K562 (cell line): Measurements from ENCODE around the gene DIAPH3. TPM values are rescaled to one million over a fixed set of nuclear protein-coding genes. Genes with fewer than 3 reads are reported as not detected.
"Not testable (repeated sequence)": the region's sequence is repeated elsewhere in the genome, so short reads cannot be mapped to it uniquely, and the experiment has no call there.

Source experiments
- ATAC-seq: fragments of 200-7000 bp; cut with Tn5 transposase; 3 replicates; pipeline ENCODE4 v1.9.1; 2020; ENCODE audit warnings: moderate library complexity
- BruUV-seq: library from RNA; stranded (reverse); fragments of 400-500 nt; replicated peaks from 2 replicates; lab custom pipeline; 2021; lab: Mats Ljungman, UMichigan
- CTCF ChIA-PET: fragments of 300-600 bp; formaldehyde crosslinking; extraction: SDS; loops from one replicate; lab custom pipeline; 2021; ENCODE audit warnings: low intra/inter-chr PET ratio; lab: Yijun Ruan, JAX
- POLR2A ChIA-PET: fragments of 300-600, 350-650 bp; sonication (Branson Sonifier 250); formaldehyde crosslinking; extraction: SDS; loops from one replicate; lab custom pipeline; 2021; ENCODE audit warnings: antibody characterized with exemption, inconsistent platforms; lab: Yijun Ruan, JAX
- DNase-seq, 4 experiments: peaks; one replicate each; pipeline versions ENCODE4 v3.0.0 to v3.0.0-alpha.2; 2011 to 2018; ENCODE audit warnings: low spot score in 3 of 4, mixed read lengths in 3 of 4; ENCODE audit errors: extremely low read depth in 1 of 4
- FAIRE-seq: peaks from 2 replicates; lab custom pipeline; 2011; peaks lifted over from hg19 to GRCh38; lab: Jason Lieb, UNC
- H2AFZ ChIP-seq: 2 replicates; pipeline ENCODE4 v1.6.0; 2011; ENCODE audit warnings: low read depth, low read length, control low read depth, inconsistent platforms
- H3K27ac ChIP-seq: fragments of 200-600 bp; 3 replicates; pipeline ENCODE4 v1.8.0; 2011; ENCODE audit warnings: low read depth, mild to moderate bottlenecking, control low read depth, inconsistent platforms, low read length, moderate library complexity, mixed read lengths; ENCODE audit errors: extremely low read depth
- H3K27me3 ChIP-seq, 2 experiments: fragments of 300-600 bp in 1 of 2; 2 replicates in 1 of 2; 3 replicates in 1 of 2; pipeline versions ENCODE4 v1.6.0 to v1.8.0; 2011; ENCODE audit warnings: inconsistent platforms in 2 of 2, low read length in 2 of 2, mild to moderate bottlenecking in 1 of 2, mixed read lengths in 1 of 2, moderate library complexity in 1 of 2; ENCODE audit not compliant: control insufficient read depth in 2 of 2, insufficient read depth in 2 of 2
- H3K36me3 ChIP-seq: fragments of 300-600 bp; 3 replicates; pipeline ENCODE4 v1.8.0; 2011; ENCODE audit warnings: mild to moderate bottlenecking, low read length, inconsistent platforms; ENCODE audit not compliant: control insufficient read depth, insufficient read depth
- H3K4me1 ChIP-seq, 2 experiments: fragments of 200-600 bp in 1 of 2; replicated peaks in 1 of 2; 2 replicates in 1 of 2; 3 replicates in 1 of 2; pipeline versions ENCODE4 v1.5.1 to v1.8.0; 2011; ENCODE audit warnings: inconsistent platforms in 2 of 2, low read length in 2 of 2, mild to moderate bottlenecking in 1 of 2, mixed read lengths in 1 of 2, moderate library complexity in 1 of 2; ENCODE audit not compliant: control insufficient read depth in 2 of 2, insufficient read depth in 2 of 2
- H3K4me2 ChIP-seq: 2 replicates; pipeline ENCODE4 v1.6.1; 2011; ENCODE audit warnings: low read length, control low read depth, inconsistent platforms, mixed read lengths; ENCODE audit not compliant: insufficient read depth
- H3K4me3 ChIP-seq: fragments of 200-600 bp; sonication (generic), shearing (Covaris generic); 2 replicates; pipeline ENCODE4 v1.5.1; 2016; ENCODE audit warnings: control low read depth, inconsistent platforms
- H3K79me2 ChIP-seq: fragments of 200-600 bp; 3 replicates; pipeline ENCODE4 v1.8.0; 2011; ENCODE audit warnings: low read length, inconsistent platforms; ENCODE audit not compliant: control insufficient read depth, insufficient read depth
- H3K9ac ChIP-seq, 2 experiments: 2 replicates each; pipeline versions ENCODE4 v1.6.0 to v1.6.1; 2011; ENCODE audit warnings: low read depth in 2 of 2, low read length in 2 of 2, control low read depth in 1 of 2, inconsistent platforms in 1 of 2, mild to moderate bottlenecking in 1 of 2, mixed read lengths in 1 of 2; ENCODE audit not compliant: insufficient read depth in 1 of 2
- H3K9me1 ChIP-seq: one replicate; pipeline ENCODE4 v1.6.0; 2011; ENCODE audit warnings: inconsistent platforms, mild to moderate bottlenecking, low read length, moderate library complexity; ENCODE audit not compliant: control insufficient read depth, insufficient read depth
- H3K9me3 ChIP-seq: replicated peaks from 2 replicates; pipeline ENCODE4 v1.5.1; 2011; ENCODE audit warnings: low read depth, low read length, inconsistent platforms; ENCODE audit not compliant: control insufficient read depth, insufficient read depth
- H4K20me1 ChIP-seq: replicated peaks from 2 replicates; pipeline ENCODE4 v1.6.1; 2011; ENCODE audit warnings: low read length, inconsistent platforms, mixed read lengths; ENCODE audit not compliant: control insufficient read depth, insufficient read depth
- ATF6 ChIP-seq: sonication (generic); formaldehyde crosslinking; IDR thresholded peaks from 2 replicates; pipeline ENCODE4 v1.4.0; 2020; ENCODE audit warnings: mild to moderate bottlenecking, missing genetic modification reagents
- CHAMP1 ChIP-seq: fragments of 450-650 bp; IDR thresholded peaks from 2 replicates; pipeline ENCODE4 v1.6.1; 2016; ENCODE audit warnings: mild to moderate bottlenecking
- DACH1 ChIP-seq: fragments of 450-650 bp; IDR thresholded peaks from 2 replicates; pipeline ENCODE4 v1.6.1; 2018; ENCODE audit not compliant: partially characterized antibody
- GATA2 ChIP-seq: sonication (generic); formaldehyde crosslinking; IDR thresholded peaks from 2 replicates; pipeline ENCODE4 v1.4.0; 2020; ENCODE audit warnings: mild to moderate bottlenecking, missing genetic modification reagents
- HCFC1 ChIP-seq: IDR thresholded peaks from 2 replicates; pipeline ENCODE4 v1.6.1; 2012; ENCODE audit warnings: low read depth, low read length, improper control_type of control experiment
- HOMEZ ChIP-seq: fragments of 250-450 bp; sonication (Bioruptor Pico); IDR thresholded peaks from 2 replicates; pipeline ENCODE4 v1.4.0; 2020; ENCODE audit warnings: mild to moderate bottlenecking, moderate library complexity
- MTA3 ChIP-seq: fragments of 450-650 bp; formaldehyde crosslinking; IDR thresholded peaks from 2 replicates; pipeline ENCODE4 v1.6.1; 2017; ENCODE audit warnings: mild to moderate bottlenecking, borderline replicate concordance
- NFRKB ChIP-seq: fragments of 450-650 bp; IDR thresholded peaks from 2 replicates; pipeline ENCODE4 v1.6.1; 2016; ENCODE audit warnings: low read depth
- POLR2H ChIP-seq: IDR thresholded peaks from 2 replicates; pipeline ENCODE4 v1.6.1; 2016; ENCODE audit warnings: missing genetic modification characterization, low read depth, mild to moderate bottlenecking, control low read depth, missing compliant biosample characterization, moderate library complexity
- PPARD ChIP-seq: fragments of 250-450 bp; sonication (Bioruptor Pico); IDR thresholded peaks from 2 replicates; pipeline ENCODE4 v1.8.0; 2022; ENCODE audit warnings: inconsistent platforms, mild to moderate bottlenecking, moderate library complexity
- ZNF436 ChIP-seq: fragments of 250-450, 450-650 bp; sonication (Bioruptor Pico); formaldehyde crosslinking; IDR thresholded peaks from 2 replicates; pipeline ENCODE4 v1.7.0; 2020; ENCODE audit warnings: mild to moderate bottlenecking
- WGBS: fragments of 100-300 bp; shearing (Covaris generic); methylation state at CpG from one replicate; pipeline ENCODE4 v1.1.6; 2016; ENCODE audit warnings: low coverage, mixed read lengths; ENCODE audit not compliant: insufficient coverage; ENCODE audit errors: missing lambda C conversion rate; 5-methylcytosine and 5-hydroxymethylcytosine counted together
- in situ Hi-C: fragments of 300-500 bp; cut with MboI; formaldehyde crosslinking; loops from 4 replicates; pipeline ENCODE4 v1.15.0; 2018; ENCODE audit warnings: inconsistent platforms, mixed read lengths
- intact Hi-C: fragments of 100-400 bp; cut with micrococcal nuclease; formaldehyde crosslinking; loops from 2 replicates; pipeline ENCODE4 v1.14.2; 2022
- polyA plus RNA-seq, 8 experiments: library from polyadenylated mRNA; depleted of rRNA in 4 of 8; stranded (reverse) in 5 of 8; unstranded in 3 of 8; fragments of >200 nt; fragmentation: Nextera tagmentation in 2 of 8; fragmentation: Illumina TruSeq in 1 of 8; extraction: Ambion mirVana in 2 of 8; extraction: Trizol in 1 of 8; gene quantifications; 2 replicates each; pipeline versions ENCODE4 v1.2.1 to v1.2.3, GENCODE V29; 2011 to 2014; ENCODE audit warnings: inconsistent platforms in 1 of 8, missing spikeins in 1 of 8
- total RNA-seq, 7 experiments: library from RNA; depleted of rRNA in 6 of 7; stranded (reverse); fragments of >200 nt in 6 of 7; fragmentation: Illumina TruSeq in 2 of 7; extraction: Trizol in 2 of 7; gene quantifications; 2 replicates each; pipeline versions ENCODE4 v1.2.1 to v1.2.3, GENCODE V29; 2011 to 2021; ENCODE audit warnings: low replicate concordance in 1 of 7

DIAPH3 gene
- total and polyA plus RNA-seq, 9 of the 15 experiments (the other 6 are each of a cell fraction or from before 2014, with no cell fraction given) = 9.0 to 18.7 (median 14.7) TPM

- H3K79me2 ChIP-seq, FAIRE-seq, BruUV-seq, ATAC-seq, in situ Hi-C loops, CTCF ChIA-PET, H3K27ac ChIP-seq, H3K9me1 ChIP-seq, DNase-seq, H3K4me3 ChIP-seq, H4K20me1 ChIP-seq, H3K27me3 ChIP-seq, POLR2A ChIA-PET, H3K4me2 ChIP-seq, H3K36me3 ChIP-seq, H2AFZ ChIP-seq, intact Hi-C loops, H3K4me1 ChIP-seq, H3K9ac ChIP-seq, H3K9me3 ChIP-seq: not testable (repeated sequence)
- peak; percentile 51 for TF ChIP-seq DACH1
- 68% methylated on average over 2 of the region's 2 CpGs for WGBS
These were observed 79.9 kb downstream of the DIAPH3 start for GRCh38 chr13:60083780-60084179.

- ATAC-seq (no peak), DNase-seq (no peak), FAIRE-seq (no peak)
- Histone ChIP-seq H3K27me3 (no peaks in the 10 kb centered on the region), H3K27ac (no peak overlapping the region), H3K4me1 (no peaks in the 10 kb centered on the region), H3K4me3 (no peak overlapping the region), H3K9me1 (no peaks in the 10 kb centered on the region), H3K36me3 (no peaks in the 10 kb centered on the region; the same call in 2 of the 3 replicates), H3K9ac (no peak overlapping the region), H3K79me2 (no peaks in the 10 kb centered on the region), H2AFZ (no peak overlapping the region), H3K9me3 (no peaks in the 10 kb centered on the region), H3K4me2 (no peak overlapping the region), H4K20me1 (no peaks in the 10 kb centered on the region)
- in situ Hi-C loops (no loop called here), intact Hi-C loops (no loop called here)
- no TSS peak for BruUV-seq
- POLR2A ChIA-PET = no interaction called here
- WGBS = 100% methylated on average over 1 of the region's 1 CpG
- CTCF ChIA-PET = no interaction called here
- no peak for TF ChIP-seq POLR2H (tag)
- TF ChIP-seq MTA3 = no peak
- TF ChIP-seq ATF6 (CRISPR knock-in tag) = no peak
- TF ChIP-seq PPARD = no peak
- no peak for TF ChIP-seq GATA2 (CRISPR knock-in tag)
- TF ChIP-seq NFRKB = no peak
- TF ChIP-seq ZNF436 = no peak
- TF ChIP-seq HCFC1 = no peak
- no peak for TF ChIP-seq CHAMP1
- TF ChIP-seq HOMEZ (CRISPR knock-in tag) = no peak
These were observed 82.9 kb downstream of the DIAPH3 start for GRCh38 chr13:60080850-60081249.
